DMS53 (cell line): Measurements from ENCODE around the gene LMNA.
"Not testable (repeated sequence)": the region's sequence is repeated elsewhere in the genome, so short reads cannot be mapped to it uniquely, and the experiment has no call there.

Source experiments
- DNase-seq: peaks from one replicate; lab custom pipeline; 2025; lab: John Stamatoyannopoulos, UW

The LMNA gene

GRCh38 chr1:156114101-156114918 is at the start of gene LMNA:
LMNA (plus strand) TSS chr1:156114711; CDS start chr1:156114919, 208 bp downstream.
- DNase-seq = peak; percentile 92

DNA sequence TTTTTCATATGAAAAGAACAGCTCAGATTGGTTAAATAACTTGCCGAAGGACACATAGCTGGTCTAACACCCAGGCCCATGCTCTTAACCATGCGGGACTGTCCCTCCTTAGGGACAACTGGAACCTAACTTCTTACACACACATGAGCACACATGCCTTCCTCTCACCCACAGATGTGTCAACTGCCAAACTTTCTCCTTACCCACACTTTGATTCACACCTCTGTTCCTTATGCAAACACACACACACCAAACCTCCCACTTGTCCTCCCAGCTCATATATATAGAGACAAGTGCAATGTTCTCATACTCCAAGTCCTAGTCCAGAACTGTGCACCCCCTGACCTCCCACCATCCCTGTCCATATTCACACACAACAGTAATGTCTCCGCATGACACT is 49.3 kb upstream of the LMNA start:
- DNase-seq = no peak

- no peak for DNase-seq
Observed at GRCh38 chr1:156065871-156066270, 48.6 kb upstream of the LMNA start.

- no peak for DNase-seq
Observed at GRCh38 chr1:156067262-156067661, 47.2 kb upstream of the LMNA start.

DNA sequence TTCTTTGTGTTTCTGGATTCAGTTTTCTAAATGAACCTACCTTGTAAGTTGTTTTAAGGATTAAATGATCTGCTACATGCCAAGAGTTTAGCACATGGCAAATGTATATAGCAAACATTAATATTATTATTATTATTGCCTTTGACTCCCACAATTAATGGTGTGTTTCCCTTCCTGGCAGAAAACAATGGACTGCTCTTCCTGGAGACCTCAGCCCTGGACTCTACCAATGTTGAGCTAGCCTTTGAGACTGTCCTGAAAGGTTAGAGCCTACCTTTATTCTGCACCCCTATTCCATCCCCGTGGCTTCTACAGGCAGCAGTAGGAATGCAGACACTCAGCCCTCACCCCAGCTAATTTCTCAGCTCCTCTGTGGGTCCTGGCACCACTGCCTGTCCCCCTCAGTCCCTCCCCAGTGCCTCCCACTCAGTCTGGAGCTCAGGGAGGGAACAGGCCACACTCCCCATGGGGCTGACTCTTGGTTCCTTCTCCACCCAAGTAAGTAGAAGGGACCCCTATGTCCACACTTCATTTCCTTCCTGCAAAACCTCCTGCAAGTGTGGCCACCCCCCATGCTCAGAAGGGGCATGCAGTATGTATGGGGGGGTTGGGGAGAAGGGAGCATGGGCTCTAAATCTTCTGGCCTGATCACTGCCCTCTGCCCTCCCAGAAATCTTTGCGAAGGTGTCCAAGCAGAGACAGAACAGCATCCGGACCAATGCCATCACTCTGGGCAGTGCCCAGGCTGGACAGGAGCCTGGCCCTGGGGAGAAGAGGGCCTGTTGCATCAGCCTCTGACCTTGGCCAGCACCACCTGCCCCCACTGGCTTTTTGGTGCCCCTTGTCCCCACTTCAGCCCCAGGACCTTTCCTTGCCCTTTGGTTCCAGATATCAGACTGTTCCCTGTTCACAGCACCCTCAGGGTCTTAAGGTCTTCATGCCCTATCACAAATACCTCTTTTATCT is 44.7 kb upstream of the LMNA start:
- no peak for DNase-seq

GRCh38 chr1:156070548-156070947 is 44.0 kb upstream of the LMNA start:
- no peak for DNase-seq

GRCh38 chr1:156071332-156071816 is 43.1 kb upstream of the LMNA start:
- not testable (repeated sequence) for DNase-seq

DNA sequence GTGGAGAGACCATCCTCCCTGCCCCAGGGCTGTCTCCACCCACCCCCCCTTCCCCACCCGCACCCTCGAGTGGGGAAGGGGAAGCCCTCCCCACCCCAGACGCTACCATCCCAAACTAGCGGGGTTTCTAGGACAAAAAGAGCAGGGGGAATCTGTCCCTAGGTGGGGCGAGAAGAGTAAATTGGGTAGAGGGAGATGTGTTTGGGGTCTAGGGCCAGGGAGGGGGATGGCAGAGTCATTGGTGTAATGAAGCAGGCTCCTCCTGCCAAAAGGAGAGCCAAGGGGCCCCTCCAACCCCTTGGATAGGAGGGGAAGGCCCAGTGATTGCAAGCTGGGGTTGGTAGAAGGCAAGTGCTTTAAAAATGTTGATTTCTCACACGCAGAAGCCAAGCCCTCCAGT is 42.3 kb upstream of the LMNA start:
- no peak for DNase-seq

DNA sequence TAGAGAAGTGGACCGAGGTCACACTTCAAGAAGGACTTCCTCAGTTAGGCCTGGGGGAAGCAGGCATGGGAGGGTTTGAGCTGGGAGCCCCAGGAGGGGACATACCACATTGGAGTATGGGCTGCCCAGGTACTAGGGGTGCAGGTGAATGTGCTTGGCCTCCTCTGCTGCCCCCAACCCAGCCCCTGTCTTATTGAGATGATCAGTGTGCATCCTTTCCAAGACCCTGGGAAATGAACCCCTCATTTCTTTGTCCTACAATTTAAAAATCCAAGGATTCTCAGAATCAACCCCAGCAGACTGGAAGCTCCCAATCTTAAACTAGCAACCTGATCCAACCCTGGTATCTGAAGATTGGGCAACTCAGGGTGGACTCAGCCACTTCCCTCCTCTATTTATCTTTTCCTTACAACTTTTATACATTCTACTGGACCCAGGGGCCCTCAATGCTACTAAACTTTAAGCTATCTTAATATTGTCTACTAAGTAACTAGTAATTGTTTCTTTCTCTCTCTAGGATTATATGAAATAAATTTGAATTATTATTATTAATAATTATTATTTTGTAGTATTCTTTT is 41.3 kb upstream of the LMNA start:
- no peak for DNase-seq

GRCh38 chr1:156073740-156074139 is 40.8 kb upstream of the LMNA start:
- no peak for DNase-seq

DNA sequence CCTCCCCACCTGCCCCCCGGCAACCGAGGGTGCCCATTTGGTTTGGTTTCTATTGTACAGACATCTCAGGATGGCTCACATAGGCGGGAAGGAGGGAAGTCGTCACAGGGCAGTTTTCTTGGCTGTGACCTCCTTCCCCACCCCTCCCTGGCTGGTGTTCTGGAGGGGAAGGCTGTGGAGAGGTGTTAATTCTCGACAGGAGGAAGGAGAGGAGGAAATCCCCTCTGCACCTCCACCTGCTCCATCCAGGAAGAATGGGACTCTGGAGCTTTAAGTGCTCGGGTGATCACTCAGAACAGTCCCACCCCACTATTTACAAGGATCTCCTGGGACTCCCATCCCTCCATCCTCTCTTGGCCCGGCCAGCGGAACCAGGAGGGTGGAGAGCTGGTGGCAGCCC is 39.9 kb upstream of the LMNA start:
- DNase-seq = no peak

DNA sequence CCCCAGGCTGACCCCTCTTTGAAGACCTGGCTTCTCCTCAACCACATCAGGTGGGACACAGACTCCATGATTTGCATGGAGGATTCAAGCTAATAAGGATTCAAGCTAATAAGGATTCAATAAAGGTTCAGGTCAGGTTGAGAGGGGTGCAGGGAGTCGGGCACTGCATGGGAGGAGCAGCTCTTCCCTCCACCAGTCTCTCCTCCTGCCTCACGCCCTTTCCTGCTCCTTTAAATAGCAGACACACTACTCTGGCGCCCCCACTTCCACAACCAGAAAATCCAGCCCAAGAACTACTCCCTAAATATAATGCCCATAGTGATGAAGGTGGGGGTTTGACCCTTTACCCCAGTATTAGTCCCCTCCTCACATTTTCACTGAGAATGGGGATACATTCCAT is 39.3 kb upstream of the LMNA start:
- DNase-seq = peak; percentile 24

GRCh38 chr1:156075775-156076204 is 38.7 kb upstream of the LMNA start:
- no peak for DNase-seq

GRCh38 chr1:156076609-156077429 is 37.7 kb upstream of the LMNA start:
- DNase-seq = no peak

DNA sequence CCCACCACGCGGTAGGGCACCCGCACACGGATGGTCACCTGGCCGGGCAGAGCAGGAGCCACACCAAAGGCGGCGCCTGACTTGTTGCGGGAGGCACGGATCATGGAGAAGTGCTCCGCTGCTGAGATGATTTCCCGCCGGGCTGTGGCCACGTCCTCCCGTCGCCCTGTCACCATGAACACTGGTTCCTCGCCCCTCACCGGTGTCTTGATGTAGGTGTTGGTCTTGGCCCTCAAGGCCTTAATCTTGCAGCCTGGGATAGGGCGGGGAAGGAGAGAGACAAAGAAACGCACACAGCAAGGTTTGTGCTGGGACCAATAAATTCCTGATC is 37.1 kb upstream of the LMNA start:
- no peak for DNase-seq

DNA sequence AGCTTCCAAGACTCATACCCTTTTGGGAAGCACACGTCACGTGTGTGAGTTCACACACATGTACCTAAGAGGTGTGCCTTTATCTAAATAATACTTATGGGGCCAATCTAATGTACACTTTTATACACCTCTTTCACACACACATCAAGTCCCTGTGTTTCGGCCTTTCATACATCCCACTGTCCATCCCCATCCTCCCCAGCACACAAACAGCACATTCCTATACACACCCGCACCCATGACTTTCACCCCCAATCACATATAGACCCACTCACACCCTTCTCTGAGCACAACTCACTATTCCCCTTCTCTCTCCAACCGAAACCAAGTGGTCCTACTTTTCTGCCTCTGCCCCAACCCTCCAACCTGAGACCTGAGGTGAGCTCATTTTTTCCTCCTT is 35.8 kb upstream of the LMNA start:
- no peak for DNase-seq

- DNase-seq = no peak
Observed at GRCh38 chr1:156079762-156080161, 34.7 kb upstream of the LMNA start.

- no peak for DNase-seq
Observed at GRCh38 chr1:156080241-156080862, 34.2 kb upstream of the LMNA start.

GRCh38 chr1:156080863-156081179 is 33.7 kb upstream of the LMNA start:
- DNase-seq = no peak

DNA sequence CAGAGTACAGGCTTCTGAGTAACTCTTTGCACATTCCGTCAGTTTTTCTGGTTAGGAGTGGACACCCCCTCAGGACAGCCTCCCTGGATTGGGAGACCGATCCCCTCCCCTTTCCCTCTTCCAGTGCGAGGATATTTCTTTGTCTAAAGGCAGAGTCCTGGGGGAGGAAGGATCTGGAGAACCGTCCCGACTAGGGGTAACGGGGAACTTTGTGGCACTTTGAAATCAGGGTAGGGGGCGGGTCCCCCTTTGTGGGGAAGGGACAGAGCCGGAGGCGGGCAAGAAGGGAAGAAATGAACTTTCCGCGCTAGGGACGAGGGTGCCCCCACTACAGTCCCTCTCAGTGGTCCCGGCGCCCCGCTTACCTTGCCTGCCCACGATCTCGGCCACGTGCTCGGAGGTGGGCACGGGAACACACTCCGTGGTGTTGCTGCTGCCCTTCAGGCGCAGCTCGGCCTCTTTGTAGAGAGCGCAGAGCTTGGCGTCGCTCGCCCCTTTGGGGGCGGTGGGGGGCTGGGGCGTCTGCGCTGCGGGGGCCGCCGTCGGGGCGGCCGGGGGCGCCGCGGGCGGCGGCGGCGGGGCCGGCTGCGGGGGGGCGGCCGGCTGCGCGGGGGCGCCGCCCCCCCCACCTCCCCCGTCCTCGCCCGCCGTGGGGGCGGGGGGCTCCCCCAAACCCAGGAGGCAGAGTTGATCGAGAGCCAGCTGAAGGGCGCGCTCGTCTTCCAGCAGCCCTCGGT is 33.2 kb upstream of the LMNA start:
- peak; percentile 43 for DNase-seq

DNA sequence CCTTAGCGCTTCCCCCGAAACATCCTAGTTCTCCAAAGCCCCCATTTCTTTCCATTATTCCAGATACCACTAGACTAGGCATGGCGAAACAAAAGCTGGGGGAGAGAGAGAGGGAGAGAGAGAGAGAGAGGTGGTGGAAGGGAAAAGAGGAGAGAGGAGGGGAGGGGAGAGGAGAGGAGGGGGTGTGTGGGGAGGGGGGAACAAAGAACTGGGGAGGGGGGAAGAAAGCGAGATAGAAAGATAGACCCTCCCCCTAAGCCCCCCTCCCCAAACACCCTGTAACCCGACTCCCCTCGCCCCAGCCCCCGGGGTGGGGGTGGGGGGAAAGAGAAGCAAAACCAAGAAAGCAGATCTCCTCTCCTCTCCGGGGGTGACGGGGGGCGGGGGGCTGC is 32.6 kb upstream of the LMNA start:
- DNase-seq = peak; percentile 54
